VCaP (cell line): ENCODE measurements around the gene CEP72.

Source experiments
- H3K27ac ChIP-seq: fragments of 450-650 bp; 2 replicates; pipeline ENCODE4 v1.5.1; 2017
- CTCF ChIP-seq: fragments of 450-650 bp; conservative IDR thresholded peaks from 2 replicates; pipeline ENCODE4 v1.5.1; 2017; ENCODE audit warnings: mild to moderate bottlenecking, moderate library complexity

CEP72 gene

DNA sequence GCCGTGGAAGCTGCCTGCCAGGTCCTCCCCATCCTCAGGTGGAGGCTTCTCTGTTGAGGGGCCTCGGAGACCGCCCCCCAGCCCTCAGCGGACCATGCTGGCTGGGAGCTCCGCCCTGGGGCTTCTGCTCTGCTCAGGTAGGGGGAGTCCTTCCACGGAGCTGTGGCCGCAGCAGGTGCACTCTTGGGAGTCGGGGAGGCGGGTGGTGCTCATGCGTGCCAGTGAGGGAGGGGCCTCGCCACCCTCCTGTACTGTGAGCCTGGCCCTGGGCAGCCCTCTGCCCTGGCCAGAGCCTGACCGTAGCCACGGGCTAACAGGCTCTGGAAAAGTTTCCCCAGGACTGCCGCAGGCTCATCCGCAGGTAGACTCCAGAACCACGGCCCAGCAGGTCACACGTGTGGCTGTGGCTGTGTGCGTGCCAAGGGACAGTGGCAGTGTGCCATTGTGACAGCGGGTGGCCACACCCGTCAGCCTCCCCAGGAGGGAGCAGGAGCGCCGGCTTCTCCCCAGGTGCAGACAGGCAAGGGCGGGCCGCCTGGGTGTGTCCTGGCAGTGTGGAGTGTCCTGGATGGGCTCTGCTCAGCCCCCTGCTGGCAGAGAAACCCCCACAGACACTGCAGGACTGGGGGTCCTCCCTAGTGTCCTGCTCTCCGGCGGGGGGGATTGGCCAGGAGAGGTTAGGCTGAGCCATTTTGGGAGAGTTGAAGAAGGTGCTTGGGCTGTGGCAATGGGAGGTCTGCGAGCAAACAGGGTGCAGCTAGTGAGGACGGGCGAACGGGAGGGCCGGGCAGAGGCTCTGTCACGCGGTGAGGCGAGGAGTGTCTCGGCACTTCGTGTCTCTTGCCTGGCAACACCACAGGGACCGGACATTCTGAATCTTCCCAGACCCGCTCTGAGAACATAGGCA, 51.5 kb downstream of the CEP72 start:
- no peak for TF ChIP-seq CTCF
- no peak overlapping the region for H3K27ac ChIP-seq

DNA sequence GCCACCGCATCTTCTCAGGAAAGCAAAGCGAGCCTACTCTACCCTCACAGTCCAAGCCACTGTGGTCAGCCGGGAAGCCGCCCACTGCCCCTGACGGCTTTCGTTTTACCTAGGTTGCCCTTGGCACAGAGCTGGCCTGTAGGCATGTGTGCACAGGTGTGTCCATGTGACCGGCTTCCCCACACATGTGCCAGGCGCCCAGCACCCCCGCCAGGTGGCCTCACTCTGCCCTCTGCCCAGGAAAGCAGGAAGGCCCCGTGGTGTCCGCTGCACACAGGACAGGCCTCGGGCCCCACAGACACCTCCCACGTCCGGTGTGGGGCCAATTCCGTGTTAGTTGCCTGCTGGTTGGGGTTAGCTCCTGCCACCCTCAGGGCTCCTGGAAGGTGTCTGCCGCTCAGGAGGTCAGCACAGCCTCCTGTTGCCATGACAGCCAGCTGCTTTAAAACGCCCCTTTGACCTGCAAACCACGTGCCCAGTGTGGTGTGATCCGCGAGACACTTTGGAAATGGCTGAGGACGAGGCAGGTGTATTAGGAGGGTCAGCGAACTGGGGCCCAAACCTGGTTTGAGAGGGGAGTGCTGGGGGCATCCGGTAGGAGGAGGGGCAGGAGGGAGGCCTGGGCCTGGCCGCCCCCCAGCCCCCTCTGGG, 52.3 kb downstream of the CEP72 start:
- no peak overlapping the region for H3K27ac ChIP-seq
- TF ChIP-seq CTCF = no peak

GRCh38 chr5:664994-665360, 52.8 kb downstream of the CEP72 start:
- TF ChIP-seq CTCF = no peak
- no peak overlapping the region for H3K27ac ChIP-seq

DNA sequence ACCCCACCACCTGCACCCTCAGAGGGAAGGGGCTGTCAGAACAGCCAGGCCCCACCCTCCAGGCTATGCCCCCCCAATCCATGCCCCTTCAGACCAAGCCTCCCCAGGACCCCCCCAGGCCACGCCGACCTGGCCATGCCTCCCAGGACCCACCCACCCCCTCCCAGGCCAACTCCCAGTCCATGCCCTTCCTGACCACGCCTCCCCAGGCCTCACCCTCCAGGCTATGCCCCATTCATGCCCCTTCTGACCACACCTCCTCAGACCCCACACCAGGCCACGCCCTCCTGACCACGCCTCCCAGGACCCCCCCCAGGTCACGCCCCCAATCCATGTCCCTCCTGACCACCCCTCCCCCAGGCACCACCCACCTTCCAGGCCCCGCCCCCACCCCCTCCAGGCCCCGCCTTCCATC, 53.4 kb downstream of the CEP72 start:
- no peak overlapping the region for H3K27ac ChIP-seq
- no peak for TF ChIP-seq CTCF

DNA sequence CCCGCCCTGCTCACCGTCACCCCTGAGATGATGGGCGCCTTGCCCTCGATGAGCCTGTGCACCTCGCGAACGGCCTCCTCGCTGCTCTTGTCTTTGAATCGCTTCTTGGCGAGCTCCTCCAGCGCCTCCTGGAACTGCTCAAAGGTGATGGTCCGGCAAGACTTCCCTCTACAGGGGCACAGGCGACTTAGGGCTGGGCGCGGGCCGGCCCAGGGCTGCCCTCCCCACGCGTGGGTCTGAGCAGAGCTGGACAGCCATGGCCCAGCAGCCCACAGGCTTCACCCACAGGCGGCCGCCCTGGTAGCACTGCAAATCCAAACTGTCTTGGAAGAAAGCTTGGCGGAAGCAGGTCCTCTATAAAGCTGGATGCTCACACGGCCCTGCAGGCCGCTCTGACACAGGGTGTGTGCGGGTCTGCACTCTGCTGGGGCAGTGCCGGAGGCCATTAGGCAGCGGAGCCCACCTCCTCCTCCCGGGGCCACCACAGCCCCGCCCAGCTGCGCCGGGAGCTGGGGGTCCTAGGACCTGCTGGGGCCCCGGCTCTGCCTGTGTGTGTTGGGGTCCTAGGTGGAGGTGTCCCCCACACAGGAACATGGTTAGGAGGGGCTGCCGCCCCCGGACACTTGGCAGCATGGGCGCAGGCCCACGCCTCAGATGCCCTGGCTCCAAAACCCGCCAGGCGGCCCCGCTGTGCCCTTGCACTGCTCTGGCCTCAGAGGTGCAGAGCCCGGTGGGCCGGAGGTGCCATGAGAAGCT, 54.0 kb downstream of the CEP72 start:
- TF ChIP-seq CTCF = no peak
- no peak overlapping the region for H3K27ac ChIP-seq

DNA sequence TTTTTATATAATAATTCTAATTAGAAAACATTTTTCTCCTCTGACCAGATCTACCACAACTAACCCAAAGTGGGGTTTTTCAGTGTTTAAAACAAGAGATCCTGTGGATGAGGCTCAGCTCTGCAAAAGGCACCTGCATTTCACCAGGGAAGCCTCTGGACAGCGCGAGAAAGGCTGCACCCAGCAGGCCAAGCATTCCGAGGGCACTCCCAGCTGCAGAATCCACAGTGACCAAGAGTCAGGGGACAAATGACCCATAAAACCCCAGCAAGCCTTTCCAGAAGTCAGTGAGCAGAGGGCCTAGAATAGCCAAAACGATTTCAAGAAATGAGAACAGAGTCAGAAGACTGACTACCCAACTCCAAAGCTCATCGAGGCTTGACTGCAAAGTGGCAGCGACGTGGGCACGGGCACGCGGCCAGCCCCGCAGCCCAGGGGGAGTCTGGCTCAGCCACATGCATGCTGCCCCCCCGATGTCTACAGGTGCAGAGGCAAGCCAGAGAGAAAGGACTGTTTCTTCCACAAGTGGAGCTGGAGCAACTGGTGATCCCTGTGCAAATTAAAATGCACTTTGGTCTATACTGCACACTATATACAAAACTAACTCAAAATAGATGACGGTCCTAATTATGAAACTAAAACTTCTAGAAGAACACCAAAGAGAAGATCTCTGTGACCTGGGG, 54.8 kb downstream of the CEP72 start:
- TF ChIP-seq CTCF = no peak
- H3K27ac ChIP-seq = no peak overlapping the region
